ENCODE results near the gene ZFP3. TPM values are rescaled to one million over a fixed set of nuclear protein-coding genes. Genes with fewer than 3 reads are reported as not detected.

Gene ZFP3
- total and polyA plus RNA-seq, 2 of the 4 experiments (the other 2 are of a cell fraction), result 0.54 to 0.75 TPM

DNA sequence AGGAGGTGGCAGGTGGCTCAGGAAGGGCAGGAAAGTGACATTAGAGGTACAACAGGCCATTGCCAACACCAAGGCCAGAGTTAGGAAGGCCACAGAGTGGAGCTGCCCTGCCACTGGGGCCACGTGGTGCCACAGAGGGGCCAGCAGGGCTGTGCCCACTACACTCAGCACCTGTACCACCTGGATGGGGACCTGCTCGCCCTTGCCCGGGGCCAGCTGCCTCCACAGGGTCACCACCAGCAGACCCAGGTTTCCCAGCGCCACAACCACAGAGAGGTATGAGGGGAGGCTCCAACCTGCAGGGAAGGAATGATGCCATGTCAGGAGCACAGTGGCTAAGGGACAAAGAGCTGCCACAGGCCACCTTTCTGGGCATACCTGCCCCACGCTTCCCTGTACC is 44.2 kb upstream of the ZFP3 start:
- Histone ChIP-seq H3K9ac (ENCODE audit: low read depth, low read length) (no peak overlapping the region), H3K4ac (ENCODE audit: low read depth, low read length) (no peak overlapping the region), H2AK5ac (ENCODE audit: low read depth, low read length) (no peak overlapping the region), H2BK5ac (ENCODE audit: low read depth, low read length, poor library complexity, severe bottlenecking) (no peak overlapping the region), H4K91ac (ENCODE audit: insufficient read depth, low read depth, low read length) (no peak overlapping the region), H3K9me1 (ENCODE audit: insufficient read depth, low read length) (no peaks in the 10 kb centered on the region; the same call in 1 of the 2 replicates), H3K23ac (ENCODE audit: low read depth, low read length) (no peak overlapping the region), H2BK20ac (ENCODE audit: low read depth, low read length) (no peak overlapping the region), H3K4me2 (ENCODE audit: low read depth, low read length) (no peak overlapping the region), H2AK9ac (replicated peaks; ENCODE audit: low read depth, low read length, poor library complexity) (peak overlapping the region; percentile 42), H2BK120ac (ENCODE audit: low read depth, low read length) (no peak overlapping the region), H3K79me1 (ENCODE audit: low read depth in 1 of 2, low read length in 2 of 2) (no peaks in the 10 kb centered on the region), H2BK15ac (ENCODE audit: low read depth, low read length) (no peak overlapping the region), H3K18ac (ENCODE audit: low read depth, low read length) (no peak overlapping the region), H3K27ac (ENCODE audit: insufficient read depth, low read length) (no peak overlapping the region), H3K14ac (replicated peaks; ENCODE audit: low read depth, low read length) (no peak overlapping the region), H3K9me3 (ENCODE audit: control insufficient read depth, insufficient read depth, low read length) (no peaks in the 10 kb centered on the region), H3K56ac (ENCODE audit: extremely low read depth, insufficient read depth, low read length) (no peak overlapping the region), H3K27me3 (ENCODE audit: control insufficient read depth, insufficient read depth, low read length) (peaks cover 8% of the 10 kb centered on the region), H3K36me3 (ENCODE audit: control insufficient read depth, insufficient read depth, low read length) (no peaks in the 10 kb centered on the region), H3K4me1 (ENCODE audit: control insufficient read depth, insufficient read depth, low read length) (no peaks in the 10 kb centered on the region), H4K5ac (ENCODE audit: low read depth, low read length) (no peak overlapping the region), H4K20me1 (ENCODE audit: insufficient read depth, low read length) (no peaks in the 10 kb centered on the region), H2AFZ (replicated peaks; ENCODE audit: low read length, poor library complexity) (no peak overlapping the region), H4K8ac (ENCODE audit: low read depth in 2 of 2, low read length in 2 of 2) (no peak overlapping the region), H3K4me3 (ENCODE audit: insufficient read depth, low read depth, low read length) (no peak overlapping the region)
- ChIA-PET CTCF (no interaction called here), POLR2A (ENCODE audit: unreplicated experiment) (no interaction called here)
- ATAC-seq (ENCODE audit: low read depth) (no peak), DNase-seq (no peak)
- intact Hi-C loops (cut with micrococcal nuclease), result no loop called here
- in situ Hi-C loops (cut with MboI; ENCODE audit: low sequenced_read_pairs), result no loop called here
- WGBS, 2 experiments (ENCODE audit: extremely low coverage in 2 of 2, insufficient read length in 1 of 2), result 71% methylated on average over 1 of the region's 5 CpGs; no CpG with 5 or more reads in 1 of the 2 experiments
- dilution Hi-C loops (cut with HindIII; ENCODE audit: low sequenced_read_pairs, unreplicated experiment), result no loop called here
- BruUV-seq (replicated peaks), result no TSS peak
- TF ChIP-seq MXI1 (IDR thresholded peaks at IDR 0.05; ENCODE audit: borderline replicate concordance, low read depth, low read length) (no peak), NFE2L2 (IDR thresholded peaks at IDR 0.05; ENCODE audit: low read depth, low read length) (no peak), CEBPB (IDR thresholded peaks at IDR 0.05; ENCODE audit: low read depth, low read length) (no peak), RFX5 (IDR thresholded peaks at IDR 0.05; ENCODE audit: low read depth, low read length) (no peak), SMC3 (IDR thresholded peaks at IDR 0.05; ENCODE audit: low read depth, low read length) (no peak), BHLHE40 (IDR thresholded peaks at IDR 0.05; ENCODE audit: low read depth, low read length) (no peak), CHD1 (IDR thresholded peaks at IDR 0.05; ENCODE audit: low read depth, low read length) (no peak), FOS (IDR thresholded peaks at IDR 0.05; ENCODE audit: low read depth, low read length) (no peak), POLR2A (IDR thresholded peaks at IDR 0.05; ENCODE audit: low read depth, low read length) (no peak), RAD21 (IDR thresholded peaks at IDR 0.05; ENCODE audit: low read length) (no peak), MAZ (IDR thresholded peaks at IDR 0.05; ENCODE audit: borderline replicate concordance, low read depth, low read length) (no peak), RCOR1 (IDR thresholded peaks at IDR 0.05; ENCODE audit: insufficient replicate concordance, low read length) (no peak)
- TF ChIP-seq, protein P1, sequence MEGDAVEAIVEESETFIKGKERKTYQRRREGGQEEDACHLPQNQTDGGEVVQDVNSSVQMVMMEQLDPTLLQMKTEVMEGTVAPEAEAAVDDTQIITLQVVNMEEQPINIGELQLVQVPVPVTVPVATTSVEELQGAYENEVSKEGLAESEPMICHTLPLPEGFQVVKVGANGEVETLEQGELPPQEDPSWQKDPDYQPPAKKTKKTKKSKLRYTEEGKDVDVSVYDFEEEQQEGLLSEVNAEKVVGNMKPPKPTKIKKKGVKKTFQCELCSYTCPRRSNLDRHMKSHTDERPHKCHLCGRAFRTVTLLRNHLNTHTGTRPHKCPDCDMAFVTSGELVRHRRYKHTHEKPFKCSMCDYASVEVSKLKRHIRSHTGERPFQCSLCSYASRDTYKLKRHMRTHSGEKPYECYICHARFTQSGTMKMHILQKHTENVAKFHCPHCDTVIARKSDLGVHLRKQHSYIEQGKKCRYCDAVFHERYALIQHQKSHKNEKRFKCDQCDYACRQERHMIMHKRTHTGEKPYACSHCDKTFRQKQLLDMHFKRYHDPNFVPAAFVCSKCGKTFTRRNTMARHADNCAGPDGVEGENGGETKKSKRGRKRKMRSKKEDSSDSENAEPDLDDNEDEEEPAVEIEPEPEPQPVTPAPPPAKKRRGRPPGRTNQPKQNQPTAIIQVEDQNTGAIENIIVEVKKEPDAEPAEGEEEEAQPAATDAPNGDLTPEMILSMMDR (conservative IDR thresholded peaks at IDR 0.05; ENCODE audit: low read depth, low read length), result no peak
- TF ChIP-seq, protein P2, sequence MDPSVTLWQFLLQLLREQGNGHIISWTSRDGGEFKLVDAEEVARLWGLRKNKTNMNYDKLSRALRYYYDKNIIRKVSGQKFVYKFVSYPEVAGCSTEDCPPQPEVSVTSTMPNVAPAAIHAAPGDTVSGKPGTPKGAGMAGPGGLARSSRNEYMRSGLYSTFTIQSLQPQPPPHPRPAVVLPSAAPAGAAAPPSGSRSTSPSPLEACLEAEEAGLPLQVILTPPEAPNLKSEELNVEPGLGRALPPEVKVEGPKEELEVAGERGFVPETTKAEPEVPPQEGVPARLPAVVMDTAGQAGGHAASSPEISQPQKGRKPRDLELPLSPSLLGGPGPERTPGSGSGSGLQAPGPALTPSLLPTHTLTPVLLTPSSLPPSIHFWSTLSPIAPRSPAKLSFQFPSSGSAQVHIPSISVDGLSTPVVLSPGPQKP (IDR thresholded peaks at IDR 0.05; ENCODE audit: borderline replicate concordance, low read depth, low read length), result no peak
- TF ChIP-seq, protein P3, sequence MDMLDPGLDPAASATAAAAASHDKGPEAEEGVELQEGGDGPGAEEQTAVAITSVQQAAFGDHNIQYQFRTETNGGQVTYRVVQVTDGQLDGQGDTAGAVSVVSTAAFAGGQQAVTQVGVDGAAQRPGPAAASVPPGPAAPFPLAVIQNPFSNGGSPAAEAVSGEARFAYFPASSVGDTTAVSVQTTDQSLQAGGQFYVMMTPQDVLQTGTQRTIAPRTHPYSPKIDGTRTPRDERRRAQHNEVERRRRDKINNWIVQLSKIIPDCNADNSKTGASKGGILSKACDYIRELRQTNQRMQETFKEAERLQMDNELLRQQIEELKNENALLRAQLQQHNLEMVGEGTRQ (IDR thresholded peaks at IDR 0.05; ENCODE audit: low read depth, low read length), result no peak
